CD4-positive, alpha-beta T cell treated with Interleukin-4 for 1 hour (primary cell): Measurements from ENCODE around the gene PARS2.
A peak's percentile ranks its signal among the peaks of the same experiment; 100 is the strongest.

ENCODE experiments used
- DNase-seq, 2 donors: peaks; one replicate each; pipeline ENCODE4 v3.0.0-alpha.2; 2020 to 2022

Gene PARS2

GRCh38 chr1:54768093-54768492 is 3.8 kb upstream of the PARS2 start:
- DNase-seq, result no peak

- no peak for DNase-seq
Observed at GRCh38 chr1:54767526-54767925, 3.2 kb upstream of the PARS2 start.

GRCh38 chr1:54766726-54767125 is 2.4 kb upstream of the PARS2 start:
- no peak for DNase-seq

- no peak for DNase-seq
Observed at GRCh38 chr1:54764922-54765561, 719 bp upstream of the PARS2 start.

- peak in 1 of 2 donors; percentile 8 for DNase-seq
Observed at GRCh38 chr1:54763816-54764132, 549 bp downstream of the PARS2 start.

GRCh38 chr1:54758678-54759348 is 5.5 kb downstream of the PARS2 start:
- DNase-seq, result no peak

GRCh38 chr1:54757833-54758232 is 6.5 kb downstream of the PARS2 start:
- DNase-seq, result no peak

- DNase-seq, result no peak
Observed at GRCh38 chr1:54754486-54755285, 9.6 kb downstream of the PARS2 start.

GRCh38 chr1:54754045-54754444 is 10.3 kb downstream of the PARS2 start:
- no peak for DNase-seq

- DNase-seq, result no peak
Observed at GRCh38 chr1:54751426-54751825, 12.9 kb downstream of the PARS2 start.

GRCh38 chr1:54750596-54750995 is 13.7 kb downstream of the PARS2 start:
- DNase-seq, result no peak

GRCh38 chr1:54748094-54748835 is 16.1 kb downstream of the PARS2 start:
- no peak for DNase-seq

- DNase-seq, result no peak
Observed at GRCh38 chr1:54745864-54746263, 18.5 kb downstream of the PARS2 start.

GRCh38 chr1:54745274-54745673 is 19.0 kb downstream of the PARS2 start:
- no peak for DNase-seq

GRCh38 chr1:54744696-54745095 is 19.6 kb downstream of the PARS2 start:
- no peak for DNase-seq

GRCh38 chr1:54743416-54744226 is 20.7 kb downstream of the PARS2 start:
- DNase-seq, result no peak

- no peak for DNase-seq
Observed at GRCh38 chr1:54742282-54742681, 22.0 kb downstream of the PARS2 start.

- no peak for DNase-seq
Observed at GRCh38 chr1:54741531-54741930, 22.8 kb downstream of the PARS2 start.

- no peak for DNase-seq
Observed at GRCh38 chr1:54738244-54738643, 26.1 kb downstream of the PARS2 start.

- no peak for DNase-seq
Observed at GRCh38 chr1:54736685-54737084, 27.6 kb downstream of the PARS2 start.

GRCh38 chr1:54728027-54728426 is 36.3 kb downstream of the PARS2 start:
- no peak for DNase-seq

- no peak for DNase-seq
Observed at GRCh38 chr1:54724771-54725170, 39.6 kb downstream of the PARS2 start.

- DNase-seq, result no peak
Observed at GRCh38 chr1:54723985-54724384, 40.3 kb downstream of the PARS2 start.
